Activated CD4-positive, CD25-positive, alpha-beta regulatory T cell treated with anti-CD3 and anti-CD28 coated beads, Interleukin-2, amount 50 U/mL, for 24 hours (primary cell): ENCODE measurements around the gene SPRYD4.
A peak's percentile ranks its signal among the peaks of the same experiment; 100 is the strongest.
"Not testable (repeated sequence)": the region's sequence is repeated elsewhere in the genome, so short reads cannot be mapped to it uniquely, and the experiment has no call there.

Experiments
- ATAC-seq, 2 donors: fragments of 150-1000 bp; cut with Tn5 transposase; one replicate each; pipeline ENCODE4 v1.10.0; 2021; ENCODE audit warnings: mild to moderate bottlenecking in 1 of 2, moderate library complexity in 1 of 2

The SPRYD4 gene

GRCh38 chr12:56476972-56477432, 8.6 kb downstream of the SPRYD4 start:
- ATAC-seq = no peak

GRCh38 chr12:56477521-56478225, 9.3 kb downstream of the SPRYD4 start:
- no peak for ATAC-seq

DNA sequence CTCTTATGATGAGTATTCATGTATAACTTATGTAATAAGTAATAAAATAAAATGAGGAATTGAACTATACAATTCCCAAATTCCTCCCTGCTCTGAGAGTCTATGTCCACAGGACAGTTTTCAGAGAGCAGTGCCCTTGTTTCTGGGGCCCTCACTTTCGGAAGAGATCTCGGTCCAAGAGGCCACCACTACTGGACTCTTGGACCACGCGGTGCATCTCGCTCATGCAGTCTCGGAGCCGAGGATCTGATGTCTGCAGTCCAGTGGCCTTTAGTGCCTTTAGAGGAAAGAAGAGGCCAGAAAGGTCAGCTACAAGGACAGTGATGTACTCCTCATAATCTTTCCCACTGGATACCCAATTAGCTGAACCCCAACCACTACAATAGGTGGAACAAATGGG, 11.2 kb downstream of the SPRYD4 start:
- no peak for ATAC-seq

- no peak for ATAC-seq
These were observed 16.2 kb downstream of the SPRYD4 start for GRCh38 chr12:56484566-56484965.

GRCh38 chr12:56486694-56487093, 18.3 kb downstream of the SPRYD4 start:
- ATAC-seq = no peak

GRCh38 chr12:56487448-56488040, 19.2 kb downstream of the SPRYD4 start:
- peak; percentile 17 to 30 for ATAC-seq

DNA sequence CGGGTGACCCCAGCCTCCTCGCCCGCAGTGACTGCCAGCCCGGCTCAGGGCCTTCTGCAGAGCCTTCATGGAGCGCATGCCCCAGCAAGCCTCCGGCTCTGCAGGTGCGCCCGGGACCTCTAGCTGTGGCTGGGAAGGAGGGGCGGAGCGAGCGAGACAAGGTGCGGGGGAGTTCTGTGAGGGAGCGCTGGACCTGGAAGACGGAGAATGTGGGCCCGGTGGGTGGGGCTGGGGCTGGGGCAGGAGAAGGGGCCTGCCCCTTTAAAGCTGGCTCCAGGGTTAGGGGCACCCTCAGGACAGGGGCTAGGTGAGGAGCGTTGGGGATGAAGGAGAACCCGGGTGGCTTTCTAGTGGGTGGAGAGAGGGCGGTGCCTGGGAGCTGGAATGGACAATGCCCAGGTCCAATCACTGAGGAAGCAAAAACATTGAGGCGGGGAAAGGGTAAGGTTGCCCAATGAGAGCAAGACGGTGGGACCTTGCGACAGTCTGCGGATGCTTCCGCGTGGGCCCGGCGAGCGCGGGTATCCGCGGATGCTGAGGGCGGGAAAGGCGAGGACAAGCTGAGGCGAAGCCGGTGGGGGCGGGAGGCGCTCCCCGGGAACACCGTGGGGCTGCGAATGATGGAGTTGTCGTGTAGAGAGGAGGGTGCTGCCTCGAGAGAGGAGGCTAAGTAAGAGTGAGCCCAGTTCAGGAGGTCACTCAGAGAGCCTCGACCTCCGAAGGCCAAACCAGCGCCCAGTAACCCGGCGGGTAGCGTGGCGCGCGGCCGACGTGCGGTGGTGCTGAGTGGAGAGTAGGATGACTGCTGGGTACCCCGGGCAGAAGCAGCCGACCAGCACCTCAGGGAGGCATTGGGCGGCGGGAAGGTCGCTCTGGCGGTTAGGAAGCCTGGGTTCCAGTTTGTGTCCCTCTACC, 19.9 kb downstream of the SPRYD4 start, which contains the start of gene GLS2:
GLS2 (minus strand) TSS at position 121 of the 915 bp plus-strand sequence; CDS start at position 78, 43 bp downstream.
- peak; percentile 97 for ATAC-seq

- no peak for ATAC-seq
These were observed 22.0 kb downstream of the SPRYD4 start for GRCh38 chr12:56490360-56490759.

DNA sequence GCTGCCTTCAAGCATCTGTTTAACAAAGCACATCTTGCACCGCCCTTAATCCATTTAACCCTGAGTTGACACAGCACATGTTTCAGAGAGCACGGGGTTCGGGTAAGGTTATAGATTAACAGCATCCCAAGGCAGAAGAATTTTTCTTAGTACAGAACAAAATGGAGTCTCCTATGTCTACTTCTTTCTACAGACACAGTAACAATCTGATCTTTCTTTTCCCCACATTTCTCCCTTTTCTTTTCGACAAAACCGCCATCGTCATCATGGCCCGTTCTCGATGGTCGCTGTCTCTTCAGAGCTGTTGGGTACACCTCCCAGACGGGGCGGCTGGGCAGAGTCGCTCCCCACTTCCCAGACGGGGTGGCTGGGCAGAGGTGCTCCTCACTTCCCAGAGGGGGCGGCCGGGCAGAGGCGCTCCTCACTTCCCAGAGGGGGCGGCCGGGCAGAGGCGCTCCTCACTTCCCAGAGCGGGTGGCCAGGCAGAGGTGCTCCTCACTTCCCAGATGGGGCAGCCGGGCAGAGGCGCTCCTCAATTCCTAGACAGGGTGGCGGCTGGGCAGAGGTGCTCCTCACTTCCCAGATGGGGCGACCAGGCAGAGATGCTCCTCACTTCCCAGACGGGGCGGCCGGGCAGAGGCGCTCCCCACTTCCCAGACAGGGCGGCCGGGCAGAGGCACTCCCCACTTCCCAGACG, 25.2 kb downstream of the SPRYD4 start:
- ATAC-seq = not testable (repeated sequence)

DNA sequence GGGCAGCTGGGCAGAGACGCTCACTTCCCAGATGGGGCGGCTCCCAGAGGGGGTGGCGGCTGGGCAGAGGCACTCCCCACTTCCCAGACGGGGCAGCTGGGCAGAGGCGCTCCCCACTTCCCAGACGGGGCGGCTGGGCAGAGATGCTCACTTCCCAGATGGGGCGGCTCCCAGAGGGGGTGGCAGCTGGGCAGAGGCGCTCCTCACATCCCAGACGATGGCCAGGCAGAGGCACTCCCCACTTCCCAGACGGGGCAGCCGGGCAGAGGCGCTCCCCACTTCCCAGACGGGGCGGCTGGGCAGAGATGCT, 25.7 kb downstream of the SPRYD4 start:
- ATAC-seq = not testable (repeated sequence)

GRCh38 chr12:56494481-56494880, 26.1 kb downstream of the SPRYD4 start:
- ATAC-seq = not testable (repeated sequence)

DNA sequence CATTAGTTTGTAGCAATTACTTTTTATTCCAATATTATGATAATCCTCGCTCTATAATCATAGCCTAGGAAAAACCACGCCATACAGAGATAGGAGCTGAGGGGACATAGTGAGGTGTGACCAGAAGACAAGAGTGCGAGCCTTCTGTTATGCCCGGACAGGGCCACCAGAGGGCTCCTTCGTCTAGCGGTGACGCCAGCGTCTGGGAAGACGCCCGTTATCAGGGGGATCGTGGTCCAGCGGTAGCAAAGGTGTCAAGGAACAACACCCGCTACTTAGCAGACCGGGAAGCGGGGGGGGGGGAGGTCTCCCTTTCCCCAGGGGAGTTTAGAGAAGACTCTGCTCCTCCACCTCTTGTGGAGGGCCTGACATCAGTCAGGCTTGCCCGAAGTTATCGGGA, 28.3 kb downstream of the SPRYD4 start:
- not testable (repeated sequence) for ATAC-seq

- ATAC-seq = not testable (repeated sequence)
These were observed 29.9 kb downstream of the SPRYD4 start for GRCh38 chr12:56498126-56498902.

DNA sequence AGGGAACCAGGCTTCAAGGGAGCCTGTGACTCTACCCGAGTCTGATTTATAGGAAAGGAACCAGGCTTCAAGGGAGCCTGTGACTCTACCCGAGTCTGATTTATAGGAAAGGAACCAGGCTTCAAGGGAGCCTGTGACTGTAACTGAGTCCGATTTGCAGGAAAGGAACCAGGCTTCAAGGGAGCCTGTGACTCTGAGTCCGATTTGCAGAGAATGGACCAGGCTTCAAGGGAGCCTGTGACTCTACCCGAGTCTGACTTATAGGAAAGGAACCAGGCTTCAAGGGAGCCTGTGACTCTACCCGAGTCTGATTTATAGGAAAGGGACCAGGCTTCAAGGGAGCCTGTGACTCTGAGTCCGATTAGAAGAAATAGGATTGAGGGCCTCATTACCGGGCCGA, 31.1 kb downstream of the SPRYD4 start:
- ATAC-seq = not testable (repeated sequence)

GRCh38 chr12:56499879-56500278, 31.5 kb downstream of the SPRYD4 start:
- not testable (repeated sequence) for ATAC-seq

DNA sequence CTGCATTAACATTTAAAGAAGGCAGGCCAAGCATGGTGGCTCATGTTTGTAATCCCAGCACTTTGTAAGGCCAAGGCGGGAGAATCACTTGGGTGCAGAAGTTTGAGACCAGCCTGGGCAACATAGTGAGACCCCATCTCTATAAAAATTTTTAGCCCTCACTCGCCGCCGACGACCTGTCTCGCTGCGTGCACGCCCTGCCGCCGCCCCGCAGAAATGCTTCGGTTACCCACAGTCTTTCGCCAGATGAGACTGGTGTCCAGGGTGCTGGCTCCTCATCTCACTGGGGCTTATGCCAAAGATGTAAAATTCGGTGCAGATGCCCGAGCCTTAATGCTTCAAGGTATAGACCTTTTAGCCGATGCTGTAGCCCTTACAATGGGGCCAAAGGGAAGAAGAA, 42.4 kb downstream of the SPRYD4 start:
- no peak for ATAC-seq

DNA sequence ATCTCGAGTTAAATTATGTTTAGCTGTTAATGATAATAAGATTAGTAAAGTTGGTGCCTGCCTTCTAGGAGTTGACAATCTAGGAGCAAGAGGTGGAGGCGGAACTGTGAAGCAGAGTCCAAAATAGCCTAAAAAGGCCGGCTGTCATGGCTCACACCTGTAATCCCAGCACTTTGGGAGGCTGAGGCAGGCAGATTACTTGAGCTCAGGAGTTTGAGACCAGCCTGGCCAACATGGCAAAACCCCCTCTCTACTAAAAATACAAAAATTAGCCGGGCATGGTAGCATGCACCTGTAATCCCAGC, 45.6 kb downstream of the SPRYD4 start:
- ATAC-seq = not testable (repeated sequence)

GRCh38 chr12:56517854-56518253, 49.5 kb downstream of the SPRYD4 start:
- no peak for ATAC-seq

GRCh38 chr12:56518570-56518969, 50.2 kb downstream of the SPRYD4 start:
- no peak for ATAC-seq

DNA sequence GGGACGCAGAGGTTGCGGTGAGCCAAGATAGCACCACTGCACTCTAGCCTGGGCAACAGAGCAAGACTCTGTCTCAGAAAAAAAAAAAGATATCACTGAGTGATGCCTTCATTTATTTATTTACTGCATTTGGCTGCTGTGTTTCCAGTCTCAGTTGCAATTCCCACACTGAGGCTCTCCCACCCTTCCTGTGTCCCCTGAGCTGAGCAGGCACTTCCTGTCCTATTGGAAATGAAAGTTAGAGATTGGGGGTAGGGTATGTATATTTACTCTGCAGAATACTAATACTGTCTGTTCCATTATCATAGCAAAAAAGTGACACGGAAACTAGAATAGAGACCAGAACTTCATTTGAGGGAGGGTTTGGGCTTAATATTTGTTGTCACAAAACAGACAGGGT, 51.7 kb downstream of the SPRYD4 start:
- ATAC-seq = no peak

GRCh38 chr12:56520506-56520905, 52.1 kb downstream of the SPRYD4 start:
- ATAC-seq = no peak

GRCh38 chr12:56521209-56521589, 52.8 kb downstream of the SPRYD4 start:
- no peak for ATAC-seq
